ENCODE results near the gene PSEN2. TPM values are rescaled to one million over a fixed set of nuclear protein-coding genes. Genes with fewer than 3 reads are reported as not detected.

The PSEN2 gene
- total and polyA plus RNA-seq, 2 donors (not counting 1 experiment from before 2014, with no cell fraction given) = 15.8 to 26.0 TPM

- Mint-ChIP-seq H3K27ac (no peak overlapping the region), H3K27me3 (no peaks in the 10 kb centered on the region), H3K4me3 (no peak overlapping the region), H3K4me1 (peaks cover 31% of the 10 kb centered on the region), H3K9me3 (ENCODE audit: insufficient read depth) (no peaks in the 10 kb centered on the region)
- no peaks in the 10 kb centered on the region for H4K20me1 ChIP-seq (ENCODE audit: control insufficient read depth, insufficient read depth, low read length, poor library complexity, severe bottlenecking)
- CTCF ChIA-PET = interaction anchor here (0.8 to 7.9 kb wide), 13 partner anchors 14 to 422 kb away, joined by 3 to 278 read pairs (median 4); partner anchors contain the start of gene PARP1
- no peaks in the 10 kb centered on the region for H3K79me2 ChIP-seq (ENCODE audit: control insufficient read depth, insufficient read depth, low read length)
- H2AFZ ChIP-seq (ENCODE audit: insufficient read depth, low read depth, low read length, poor library complexity, severe bottlenecking) = no peak overlapping the region
- intact Hi-C loops (cut with micrococcal nuclease) = loop anchor here (2.0 to 10.0 kb wide), 2 partner anchors 90 to 404 kb away; partner anchors contain the start of gene ITPKB
- H3K9ac ChIP-seq (ENCODE audit: low read length) = no peak overlapping the region
- POLR2A ChIA-PET = no interaction called here
- WGBS (ENCODE audit: insufficient coverage) = no CpG with 5 or more reads among the region's 2 CpGs
- H3K36me3 ChIP-seq (replicated peaks in 1 of 2; ENCODE audit: control extremely low read depth in 1 of 2, control insufficient read depth in 1 of 2, extremely low read depth in 1 of 2, insufficient read depth in 2 of 2, low read length in 1 of 2) = no peaks in the 10 kb centered on the region
- no peaks in the 10 kb centered on the region for H3K27me3 ChIP-seq (replicated peaks in 1 of 4; ENCODE audit: control extremely low read depth in 1 of 4, control insufficient read depth in 3 of 4, insufficient read depth in 4 of 4, low read length in 3 of 4)
- no peak overlapping the region for H3K4me3 ChIP-seq (ENCODE audit: control extremely low read depth in 1 of 5, extremely low read depth in 1 of 5, insufficient read depth in 1 of 5, low read depth in 2 of 5, low read length in 4 of 5)
- no peak for ATAC-seq (ENCODE audit: low read depth)
- no peak overlapping the region for H3K4me2 ChIP-seq (replicated peaks; ENCODE audit: low read depth, low read length, poor library complexity, severe bottlenecking)
- H3K27ac ChIP-seq (ENCODE audit: low read length in 2 of 2) = no peak overlapping the region
- DNase-seq = no peak
- peaks cover 11 to 27% of the 10 kb centered on the region in 2 donors for H3K4me1 ChIP-seq (ENCODE audit: control insufficient read depth in 2 of 2, insufficient read depth in 2 of 2, low read length in 2 of 2)
- peaks cover 0 to 4% (median 0%) of the 10 kb centered on the region in 3 donors for H3K9me3 ChIP-seq (ENCODE audit: control extremely low read depth in 1 of 3, control insufficient read depth in 2 of 3, insufficient read depth in 1 of 3, low read length in 2 of 3)
- no peak for TF ChIP-seq CTCF (IDR thresholded peaks at IDR 0.05)
- TF ChIP-seq EZH2 (IDR thresholded peaks at IDR 0.05; ENCODE audit: borderline replicate concordance, insufficient read depth, low read depth, low read length, poor library complexity, severe bottlenecking) = no peak
These were observed 41.3 kb upstream of the PSEN2 start for GRCh38 chr1:226829105-226829504.

GRCh38 chr1:226831953-226832352 is 38.5 kb upstream of the PSEN2 start:
- no peak for TF ChIP-seq EZH2 (IDR thresholded peaks at IDR 0.05; ENCODE audit: borderline replicate concordance, insufficient read depth, low read depth, low read length, poor library complexity, severe bottlenecking)
- no peak for TF ChIP-seq CTCF (IDR thresholded peaks at IDR 0.05)
- Mint-ChIP-seq H3K4me1 (peaks cover 12% of the 10 kb centered on the region), H3K27me3 (no peaks in the 10 kb centered on the region), H3K4me3 (no peak overlapping the region), H3K27ac (no peak overlapping the region), H3K9me3 (ENCODE audit: insufficient read depth) (peaks cover 9% of the 10 kb centered on the region)
- no peaks in the 10 kb centered on the region for H3K27me3 ChIP-seq (replicated peaks in 1 of 4; ENCODE audit: control extremely low read depth in 1 of 4, control insufficient read depth in 3 of 4, insufficient read depth in 4 of 4, low read length in 3 of 4)
- no peaks in the 10 kb centered on the region for H3K79me2 ChIP-seq (ENCODE audit: control insufficient read depth, insufficient read depth, low read length)
- H3K4me2 ChIP-seq (replicated peaks; ENCODE audit: low read depth, low read length, poor library complexity, severe bottlenecking) = no peak overlapping the region
- ChIA-PET POLR2A (interaction anchor here (0.7 kb wide), 1 partner anchor 9 kb away, joined by 3 read pairs; no protein-coding TSS in a partner anchor), CTCF (interaction anchor here (1.0 kb wide), 1 partner anchor 144 kb away, joined by 3 read pairs; no protein-coding TSS in a partner anchor)
- peaks cover 7 to 14% of the 10 kb centered on the region in 2 donors for H3K4me1 ChIP-seq (ENCODE audit: control insufficient read depth in 2 of 2, insufficient read depth in 2 of 2, low read length in 2 of 2)
- no peaks in the 10 kb centered on the region for H4K20me1 ChIP-seq (ENCODE audit: control insufficient read depth, insufficient read depth, low read length, poor library complexity, severe bottlenecking)
- DNase-seq = no peak
- no peak overlapping the region for H3K9ac ChIP-seq (ENCODE audit: low read length)
- WGBS (ENCODE audit: insufficient coverage) = 100% methylated on average over 2 of the region's 4 CpGs
- H3K36me3 ChIP-seq (replicated peaks in 1 of 2; ENCODE audit: control extremely low read depth in 1 of 2, control insufficient read depth in 1 of 2, extremely low read depth in 1 of 2, insufficient read depth in 2 of 2, low read length in 1 of 2) = no peaks in the 10 kb centered on the region
- H2AFZ ChIP-seq (ENCODE audit: insufficient read depth, low read depth, low read length, poor library complexity, severe bottlenecking) = no peak overlapping the region
- H3K27ac ChIP-seq (ENCODE audit: low read length in 2 of 2) = no peak overlapping the region
- peaks cover 0 to 14% (median 0%) of the 10 kb centered on the region in 3 donors for H3K9me3 ChIP-seq (ENCODE audit: control extremely low read depth in 1 of 3, control insufficient read depth in 2 of 3, insufficient read depth in 1 of 3, low read length in 2 of 3)
- no peak overlapping the region for H3K4me3 ChIP-seq (ENCODE audit: control extremely low read depth in 1 of 5, extremely low read depth in 1 of 5, insufficient read depth in 1 of 5, low read depth in 2 of 5, low read length in 4 of 5)
- intact Hi-C loops (cut with micrococcal nuclease) = no loop called here
- no peak for ATAC-seq (ENCODE audit: low read depth)

All from B cell (primary cell).